ENCODE data around the gene MAML2.

MAML2 gene

DNA sequence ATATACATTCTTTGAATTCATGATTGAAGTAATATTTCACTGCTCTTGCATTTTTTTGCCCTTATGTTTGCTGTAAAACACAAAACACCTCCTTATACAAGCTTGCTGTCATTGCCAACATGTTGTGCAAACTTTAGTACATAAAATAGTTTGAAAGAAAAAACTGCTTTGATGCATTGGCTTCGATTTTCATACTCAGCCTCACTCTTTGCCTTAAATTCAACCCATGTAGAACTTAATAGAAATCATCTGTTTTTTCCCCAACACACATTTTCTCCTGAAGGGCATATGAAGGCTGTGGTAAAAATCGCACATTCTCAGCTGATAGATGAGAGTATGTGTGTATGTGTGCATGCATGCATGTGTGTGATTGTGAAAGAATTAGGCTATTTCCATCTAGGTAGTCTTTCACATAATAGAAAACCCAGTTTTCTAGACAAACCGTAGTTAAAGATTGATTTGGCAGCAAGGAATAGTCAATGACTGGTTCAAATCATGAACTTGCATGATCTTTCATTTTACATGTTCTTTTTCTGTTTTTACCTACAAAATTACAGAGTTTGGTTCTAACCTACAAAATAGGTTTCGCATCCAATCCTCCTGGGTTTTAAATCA, 346.3 kb downstream of the MAML2 start:
- no peak for DNase-seq

DNA sequence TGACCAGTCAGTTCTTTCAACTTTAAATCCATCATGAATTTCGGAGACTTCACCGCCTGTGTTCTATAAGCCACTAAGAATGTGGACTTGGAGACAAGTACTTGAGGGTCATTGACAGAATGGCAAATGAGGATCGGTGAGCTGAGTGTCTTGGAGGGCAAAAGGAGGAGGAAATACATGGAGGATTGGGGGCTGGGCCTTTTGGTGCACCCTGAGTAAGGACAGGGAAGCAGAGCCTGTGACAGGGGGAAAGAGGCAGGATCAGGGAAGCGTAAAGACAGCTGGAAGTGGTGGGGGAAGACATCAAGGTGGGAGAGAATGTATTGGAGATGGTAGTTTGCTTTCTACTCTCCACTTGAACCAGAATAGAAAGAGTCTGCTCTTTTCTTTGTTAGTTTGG, 348.7 kb downstream of the MAML2 start:
- DNase-seq = no peak

DNA sequence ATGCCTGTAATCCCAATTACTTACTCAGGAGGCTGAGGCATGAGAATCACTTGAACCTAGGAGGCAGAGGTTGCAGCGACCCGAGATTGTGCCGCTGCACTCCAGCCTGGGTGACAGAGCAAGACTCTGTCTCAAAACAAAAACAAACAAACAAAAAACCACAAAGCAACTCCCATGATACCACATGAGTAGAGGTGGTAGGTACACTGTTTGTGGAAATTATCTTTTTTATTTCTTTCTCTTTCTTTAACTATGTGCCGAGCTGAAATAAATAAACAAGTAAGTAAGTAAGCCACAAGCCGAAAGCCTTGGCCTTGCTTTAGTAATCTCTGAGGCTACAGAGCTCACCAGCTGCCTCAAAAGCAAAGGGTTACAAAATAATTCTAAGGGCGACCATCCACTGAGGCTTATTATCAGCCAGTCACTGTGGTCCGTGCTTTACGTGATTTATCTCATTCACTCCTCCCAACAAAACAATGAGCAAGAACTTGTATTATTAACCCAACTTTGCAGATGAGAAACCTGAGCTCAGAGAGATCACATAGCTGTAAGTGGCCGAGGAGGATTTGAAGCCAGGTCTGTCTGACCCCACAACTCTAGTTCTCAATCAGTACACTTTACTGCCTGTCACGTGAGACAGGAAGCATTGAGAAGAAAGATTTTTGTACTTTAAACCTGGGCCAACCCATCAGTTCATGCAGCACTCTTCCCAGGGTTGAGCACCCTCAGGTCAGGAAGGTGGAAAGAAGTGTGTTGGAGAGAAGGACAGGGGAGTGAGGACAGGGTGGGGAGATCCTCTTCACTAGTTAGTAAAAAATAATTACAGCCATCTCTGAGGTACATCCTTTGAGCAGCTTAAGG, 349.3 kb downstream of the MAML2 start:
- DNase-seq = no peak

DNA sequence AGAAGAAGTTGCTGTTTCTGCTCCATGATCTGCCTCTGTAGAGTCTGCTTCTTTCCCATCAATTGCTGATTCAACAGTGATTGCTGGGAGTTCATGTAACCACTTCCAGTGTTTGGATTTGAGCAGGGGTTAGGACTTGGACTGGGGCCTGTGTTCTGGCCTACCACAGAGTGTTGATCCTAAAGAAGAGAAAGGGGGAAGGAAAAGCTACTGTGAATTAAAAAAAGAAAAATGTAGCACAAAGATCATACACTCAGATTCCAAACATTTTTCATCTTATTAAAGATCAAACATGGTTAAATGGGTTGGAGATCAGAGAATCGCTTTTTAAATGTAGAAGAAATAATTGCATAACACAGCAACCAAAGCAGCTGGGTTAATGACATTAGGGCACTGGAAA, 351.4 kb downstream of the MAML2 start:
- no peak for DNase-seq

DNA sequence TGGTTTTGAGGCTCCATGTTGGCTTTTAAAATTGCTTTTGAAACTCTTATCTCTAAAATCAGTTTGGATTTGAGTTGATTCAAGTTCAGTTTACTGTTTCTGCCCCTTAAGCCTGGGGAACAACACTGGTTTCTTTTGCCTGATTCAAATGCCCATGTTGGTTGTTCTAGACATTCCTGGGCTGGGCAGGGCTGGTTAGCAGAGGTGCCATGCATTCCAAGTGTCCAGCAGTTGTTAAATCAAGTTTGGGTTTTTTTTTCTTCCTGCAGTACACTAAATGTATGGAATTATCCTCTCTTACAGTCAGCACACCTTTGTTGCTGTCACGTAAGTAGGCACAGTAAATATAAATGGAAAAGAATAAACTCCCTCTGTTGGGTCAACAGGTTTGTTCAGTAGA, 351.9 kb downstream of the MAML2 start:
- DNase-seq = no peak

DNA sequence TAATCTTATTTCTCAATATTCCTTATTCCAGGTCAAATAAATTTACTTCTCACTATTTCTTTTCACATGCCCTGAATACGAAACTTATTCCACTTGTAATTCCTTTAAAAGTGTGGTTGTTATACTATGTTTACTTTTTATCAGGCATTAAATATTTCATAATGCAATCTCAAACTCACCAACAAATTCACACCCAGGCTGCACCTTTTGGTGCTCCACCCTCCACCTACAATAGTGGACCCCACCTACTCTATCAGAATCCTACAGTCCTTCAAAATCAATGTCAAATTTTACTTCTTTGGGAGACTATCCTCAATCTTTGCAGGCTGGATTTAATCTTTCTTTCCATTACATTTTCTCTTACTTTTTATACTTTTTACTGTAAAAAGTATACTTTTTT, 353.2 kb downstream of the MAML2 start:
- no peak for DNase-seq

DNA sequence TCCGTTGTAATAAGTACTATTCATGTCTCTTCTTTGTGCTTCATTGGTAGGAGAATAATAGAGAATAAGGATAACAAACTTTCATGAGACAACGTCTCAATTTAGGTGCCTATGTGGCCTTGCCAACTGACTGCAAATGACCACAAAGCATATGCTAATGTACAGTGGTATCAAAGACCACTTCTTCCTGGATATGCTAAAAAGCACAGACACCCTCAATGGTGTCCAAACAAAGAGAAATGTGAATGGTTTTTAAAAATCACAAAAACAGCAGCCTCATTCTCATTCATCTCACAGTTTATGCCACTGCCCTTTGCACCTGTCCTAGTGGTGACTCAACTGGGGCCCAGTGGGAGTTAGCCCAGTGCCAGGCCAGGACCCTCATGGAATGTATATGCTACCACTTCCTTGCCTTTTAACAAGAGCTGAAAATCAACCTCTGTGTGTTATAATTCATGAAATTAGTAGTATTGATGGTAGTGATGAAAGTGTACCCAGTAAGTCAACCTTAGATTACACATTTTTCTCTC, 353.9 kb downstream of the MAML2 start:
- DNase-seq = no peak

DNA sequence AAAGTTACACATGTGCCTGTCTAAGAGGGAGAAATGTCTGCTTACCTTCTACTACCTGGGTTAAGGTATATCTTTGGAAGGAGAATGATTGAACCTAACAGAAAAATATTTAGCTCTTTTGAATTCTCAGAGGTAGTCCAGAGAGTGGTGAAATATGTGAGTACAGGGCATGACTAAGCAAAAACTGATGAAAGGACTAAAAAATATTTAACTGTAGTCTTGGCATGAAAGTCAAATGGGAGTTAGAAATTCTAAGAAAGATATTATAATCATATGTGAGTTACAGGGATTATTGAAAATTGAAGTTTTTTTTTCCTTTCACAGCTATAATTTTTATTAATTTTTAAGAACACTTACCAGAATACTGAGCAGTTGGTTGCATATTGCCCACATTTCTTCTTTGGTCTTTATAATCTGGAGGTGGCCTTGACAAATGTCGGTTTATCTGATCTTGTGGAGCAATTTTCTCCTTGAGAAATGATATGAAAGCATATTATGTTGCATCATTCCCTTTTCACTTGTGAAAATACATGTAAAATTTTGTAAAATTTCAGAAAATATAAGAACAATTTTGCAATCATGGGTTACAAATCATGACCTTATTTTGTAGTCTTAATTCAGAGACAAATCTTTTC, 357.7 kb downstream of the MAML2 start:
- DNase-seq = no peak

DNA sequence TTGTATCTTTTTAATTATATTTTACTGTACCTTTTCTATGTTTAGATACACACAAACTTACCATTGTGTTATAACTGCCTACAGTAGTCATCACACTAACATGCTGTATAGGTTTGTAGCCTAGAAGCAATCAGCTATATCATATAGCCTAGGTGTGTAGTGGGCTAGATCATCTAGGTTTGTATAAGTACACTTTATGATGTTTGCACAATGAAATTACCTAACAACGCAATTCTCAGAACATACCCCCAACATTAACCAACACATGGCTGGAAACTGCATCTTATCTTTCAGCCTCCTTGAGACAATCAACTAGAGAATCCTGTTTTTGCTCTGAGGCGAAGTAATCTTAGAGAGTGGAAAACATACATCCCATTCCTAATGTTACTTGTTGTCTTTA, 358.9 kb downstream of the MAML2 start:
- no peak for DNase-seq

DNA sequence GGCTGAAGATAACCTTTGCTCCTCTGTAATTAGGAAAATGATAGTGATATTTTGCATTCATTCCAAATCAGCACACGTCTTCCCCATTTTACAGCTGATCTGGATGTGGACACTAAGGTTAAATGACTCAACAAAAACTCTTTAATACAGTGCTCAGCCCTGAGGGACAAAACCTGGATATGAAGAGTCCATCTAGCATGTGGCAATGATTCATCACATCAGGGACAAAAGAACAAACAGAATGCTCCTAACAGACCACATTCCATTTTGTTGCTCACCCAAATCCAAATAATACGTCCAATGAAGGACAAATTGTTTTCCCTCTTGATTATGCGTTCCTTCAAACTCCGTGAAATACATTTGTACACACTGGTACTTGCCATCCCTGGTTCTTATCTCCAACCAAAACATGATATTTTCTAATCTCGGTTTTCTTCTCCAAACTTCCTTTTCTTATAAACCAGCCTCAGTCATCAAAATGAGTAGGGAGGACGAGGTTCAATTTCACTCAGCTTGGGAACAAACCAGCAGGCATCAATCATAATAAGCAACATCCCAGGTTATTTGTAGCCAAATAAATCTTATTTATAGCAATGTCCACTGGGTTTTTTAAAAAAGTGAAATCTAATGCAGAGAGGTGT, 365.3 kb downstream of the MAML2 start:
- no peak for DNase-seq

DNA sequence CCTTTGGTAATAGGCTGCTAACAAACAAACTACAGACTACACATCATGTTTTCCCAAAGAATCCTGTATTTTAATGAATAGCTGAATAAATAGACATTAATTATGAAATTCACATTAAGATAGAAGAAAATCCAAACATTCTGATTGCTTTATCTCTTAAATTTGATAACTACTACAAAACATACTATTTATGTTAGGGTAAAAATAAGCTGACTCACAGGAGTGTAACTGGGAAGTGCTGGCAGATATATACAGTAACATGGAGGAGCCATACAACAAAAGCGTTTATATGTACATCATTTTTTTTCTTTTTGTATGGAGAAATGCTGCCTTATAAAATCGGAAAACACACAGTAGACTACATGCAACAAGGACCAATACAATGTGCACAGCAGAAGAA, 366.4 kb downstream of the MAML2 start:
- DNase-seq = no peak

DNA sequence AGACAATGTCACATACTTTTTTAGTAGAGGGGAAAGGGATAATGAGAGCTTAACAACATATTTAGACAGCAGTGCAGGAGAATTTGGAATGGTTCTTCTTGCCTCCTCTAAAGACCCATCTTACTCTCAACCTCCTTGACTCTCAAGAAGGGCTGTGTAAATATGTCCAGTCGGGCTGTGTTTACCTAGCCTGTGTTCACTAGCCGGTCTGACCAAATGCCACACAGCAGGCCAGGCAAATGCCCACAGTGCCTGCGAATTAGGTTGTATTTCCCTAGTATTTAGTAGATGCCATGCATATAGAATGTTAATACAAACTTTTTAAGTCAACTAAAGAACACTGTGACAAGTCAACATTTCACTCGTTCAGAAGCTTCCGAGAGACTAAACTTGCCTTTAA, 367.7 kb downstream of the MAML2 start:
- no peak for DNase-seq

DNA sequence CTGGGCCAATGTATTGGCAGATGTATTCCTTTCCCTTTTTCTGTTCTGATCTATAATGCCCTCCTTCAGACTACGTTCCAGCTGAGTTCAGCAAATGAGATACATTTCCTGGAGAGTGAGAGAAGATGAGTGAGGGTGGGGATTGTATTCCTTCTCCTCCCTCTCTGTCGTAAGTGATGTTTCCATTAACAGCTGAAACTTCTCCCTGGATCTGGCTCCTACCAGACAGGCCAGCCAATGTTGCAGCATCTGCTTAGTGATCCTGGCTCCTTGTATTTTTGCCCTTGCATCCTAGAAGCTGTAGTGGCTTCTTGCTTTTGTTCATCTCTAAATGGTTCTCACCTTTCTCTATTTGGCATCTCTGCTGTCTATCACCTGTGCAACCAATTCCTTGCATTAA, 370.9 kb downstream of the MAML2 start:
- DNase-seq = no peak

DNA sequence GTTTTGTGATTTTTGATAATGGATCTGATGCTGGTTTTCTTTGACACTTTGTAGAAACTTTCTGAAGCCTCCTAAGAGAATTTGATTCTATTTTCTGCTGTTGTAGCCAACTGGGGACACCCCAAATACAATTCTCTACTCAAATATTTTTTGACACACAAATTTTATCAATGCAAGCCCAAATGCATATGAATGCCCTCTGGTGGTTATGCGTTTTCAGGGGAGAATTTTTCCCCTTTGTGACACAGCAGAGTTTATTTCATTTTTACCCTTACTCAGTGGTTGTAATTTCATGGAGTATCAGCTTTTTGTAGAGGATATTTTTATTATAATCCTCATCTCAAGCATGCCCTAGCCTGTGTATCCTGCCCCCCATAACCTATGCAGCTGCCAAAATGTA, 374.4 kb downstream of the MAML2 start:
- DNase-seq = no peak

DNA sequence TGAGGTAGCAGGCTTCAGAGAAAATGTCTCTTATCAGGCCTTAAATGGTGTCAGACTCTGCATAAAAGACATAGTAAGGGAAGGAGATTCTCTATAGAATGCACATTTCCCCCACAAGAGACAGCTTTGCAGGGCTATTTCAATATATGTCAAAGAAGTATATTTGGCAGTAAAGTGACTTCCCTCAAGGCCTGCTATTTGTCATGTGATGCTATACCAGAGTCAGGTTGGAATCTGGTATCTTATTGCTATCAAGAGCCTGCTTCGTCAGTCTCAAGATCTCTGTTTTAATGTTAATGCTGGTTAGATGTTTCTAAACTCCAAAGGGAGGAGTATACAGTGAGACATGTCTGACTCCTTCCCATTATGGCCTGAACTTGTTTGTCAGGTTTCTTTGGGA, 378.7 kb downstream of the MAML2 start:
- no peak for DNase-seq

DNA sequence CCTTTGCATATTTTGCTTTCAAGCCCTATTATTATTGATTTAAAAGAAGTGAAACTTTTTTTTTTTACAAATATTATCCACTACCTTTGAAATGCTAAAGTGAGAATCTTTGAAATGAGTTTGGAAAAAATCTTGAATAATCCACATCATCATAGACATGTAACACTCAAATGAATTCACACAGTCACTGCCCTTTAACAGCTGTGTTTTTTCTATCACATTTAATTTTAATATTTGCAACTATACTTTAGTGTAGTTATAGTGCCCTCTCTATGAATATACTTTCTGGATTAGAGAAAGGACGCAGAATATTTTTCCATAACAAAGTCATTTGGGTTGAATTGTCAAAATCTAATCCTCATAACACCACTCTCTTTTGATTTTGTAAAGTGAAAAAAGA, 381.2 kb downstream of the MAML2 start:
- no peak for DNase-seq

DNA sequence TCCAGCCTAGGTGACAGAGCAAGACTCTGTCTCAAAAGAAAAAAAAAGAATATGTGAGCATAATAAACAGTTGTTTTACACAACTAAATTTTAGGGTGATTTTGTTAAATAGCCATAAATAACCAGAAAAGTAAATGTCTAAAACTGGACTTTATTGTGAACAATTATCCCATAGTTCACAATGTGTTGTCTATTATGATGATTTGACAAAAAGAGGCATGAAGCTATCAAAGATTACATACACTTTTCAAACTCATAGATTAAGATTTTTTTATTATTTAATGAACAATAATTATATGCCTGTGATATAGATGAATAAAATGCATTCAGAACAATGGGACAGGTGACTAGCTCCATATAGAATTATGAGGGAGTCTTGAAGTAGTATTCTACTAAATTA, 392.1 kb downstream of the MAML2 start:
- no peak for DNase-seq

DNA sequence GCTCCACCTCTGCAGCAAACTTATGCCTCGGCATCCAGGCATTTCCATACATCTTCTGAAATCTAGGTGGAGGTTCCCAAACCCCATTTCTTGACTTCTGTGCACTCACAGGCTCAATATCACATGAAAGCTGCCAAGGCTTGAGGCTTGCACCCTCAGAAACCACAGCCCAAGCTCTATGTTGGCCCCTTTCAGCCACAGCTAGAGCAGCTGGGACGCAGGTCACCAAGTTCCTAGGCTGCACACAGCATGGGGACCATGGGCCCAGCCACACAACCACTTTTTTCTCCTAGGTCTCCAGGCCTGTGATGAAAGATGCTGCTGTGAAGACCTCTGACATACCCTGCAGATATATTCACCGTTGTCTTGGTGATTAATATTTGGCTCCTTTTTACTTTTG, 394.4 kb downstream of the MAML2 start:
- DNase-seq = no peak

DNA sequence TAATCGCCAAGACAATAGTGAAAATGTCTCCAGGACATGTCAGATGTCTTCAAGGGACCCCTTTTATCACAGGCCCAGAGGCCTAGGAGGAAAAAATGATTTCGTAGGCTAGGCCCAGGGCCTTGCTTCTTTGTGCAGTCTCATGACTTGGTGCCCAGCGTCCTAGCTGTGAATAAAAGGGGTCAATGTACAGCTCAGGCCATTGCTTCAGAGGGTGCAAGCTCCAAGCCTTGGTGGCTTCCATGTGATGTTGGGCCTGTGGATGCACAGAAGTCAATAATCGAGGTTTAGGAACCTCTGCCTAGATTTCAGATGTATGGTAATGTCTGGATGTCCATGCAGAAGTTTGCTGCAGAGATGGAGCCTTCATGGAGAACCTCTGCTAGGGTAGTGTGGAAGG, 398.4 kb downstream of the MAML2 start:
- DNase-seq = no peak

DNA sequence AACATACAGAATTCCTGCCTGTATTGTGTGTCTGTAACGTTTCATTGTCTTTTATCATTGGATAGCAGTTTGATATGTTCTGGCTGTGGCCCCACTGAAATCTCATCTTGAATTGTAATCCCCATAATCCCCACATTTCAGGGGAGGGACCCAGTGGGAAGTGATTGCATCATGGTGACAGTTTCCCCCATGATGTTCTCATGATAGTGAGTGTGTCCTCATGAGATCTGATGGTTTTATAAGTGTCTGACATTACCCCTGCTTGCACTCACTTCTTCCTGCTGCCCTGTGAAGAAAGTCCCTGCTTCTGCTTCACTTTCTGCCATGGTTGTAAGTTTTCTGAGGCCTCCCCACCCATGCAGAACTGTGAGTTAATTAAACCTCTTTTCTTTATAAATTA, 399.4 kb downstream of the MAML2 start:
- DNase-seq = no peak

DNA sequence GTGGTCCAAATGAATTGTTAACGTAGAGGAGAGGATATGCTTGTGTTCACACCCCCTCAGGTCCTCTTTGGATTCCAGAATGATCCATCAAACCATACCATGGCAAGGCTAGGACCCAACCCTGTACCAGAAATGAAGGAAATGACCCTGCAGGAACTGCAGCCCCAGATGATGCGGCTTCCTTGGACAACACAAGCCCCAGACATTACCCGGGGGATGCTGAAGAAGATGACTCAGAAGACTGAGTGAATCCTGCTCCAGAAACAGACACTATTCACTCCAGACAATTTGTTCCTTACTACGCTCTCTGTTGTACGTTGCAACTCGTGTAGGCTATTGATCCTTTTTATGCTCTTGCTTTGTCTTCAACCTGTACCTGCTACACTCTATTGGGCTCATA, 403.9 kb downstream of the MAML2 start:
- no peak for DNase-seq

DNA sequence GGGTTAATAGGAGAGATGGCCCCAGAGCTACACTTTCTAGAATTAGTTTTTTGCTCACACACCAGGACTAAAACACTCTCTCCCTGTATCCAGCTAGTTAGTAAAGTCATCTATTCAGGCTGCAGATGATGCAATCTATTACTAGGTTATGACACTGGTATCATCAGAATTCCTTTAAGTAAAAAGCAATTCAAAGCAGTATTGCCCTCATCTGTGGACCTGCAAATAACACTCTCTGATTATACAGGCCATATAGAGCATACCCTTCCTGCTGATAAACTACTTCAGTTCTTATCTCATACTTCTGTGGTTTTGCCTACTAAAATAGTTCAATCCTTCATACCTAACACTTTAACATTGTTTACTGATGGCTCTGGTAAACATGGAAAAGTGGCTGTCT, 405.6 kb downstream of the MAML2 start:
- no peak for DNase-seq

DNA sequence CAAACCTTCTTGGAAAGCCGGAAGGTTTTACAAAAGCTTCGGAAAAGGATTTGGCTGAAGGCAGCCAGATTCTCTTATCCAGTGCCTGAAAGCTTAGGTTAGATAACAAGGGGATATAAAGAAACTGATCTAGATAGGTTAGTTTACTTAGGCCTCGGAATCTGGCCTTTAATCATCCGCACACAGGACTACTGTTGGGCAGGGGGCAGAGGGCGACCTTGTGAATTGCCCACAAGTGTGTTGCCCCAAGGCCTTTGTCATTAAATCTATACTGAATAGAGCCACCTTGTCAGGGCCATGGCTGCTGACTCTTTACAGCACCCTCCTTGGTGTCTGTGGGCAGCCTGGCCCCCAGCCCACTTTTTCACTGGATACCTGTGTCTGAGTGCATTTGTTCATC, 409.4 kb downstream of the MAML2 start:
- no peak for DNase-seq

DNA sequence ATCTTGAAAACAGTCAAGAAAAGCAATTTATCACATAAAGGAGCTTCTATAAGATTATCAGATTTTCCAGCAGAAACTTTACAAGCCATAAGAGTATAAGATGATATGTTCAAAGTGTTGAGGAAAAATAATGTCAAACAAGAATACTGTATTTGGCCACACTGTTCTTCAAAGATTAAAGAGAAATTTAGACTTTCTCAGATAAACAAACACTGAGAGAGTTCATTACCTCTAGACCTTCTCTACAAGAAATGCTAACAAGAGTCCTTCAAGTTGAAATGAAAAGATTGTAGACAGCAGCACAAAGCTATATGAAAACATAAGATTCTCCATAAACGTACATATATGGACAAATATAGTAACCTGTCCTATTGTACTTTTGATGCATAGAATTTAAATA, 411.1 kb downstream of the MAML2 start:
- DNase-seq = no peak
